Measurements from ENCODE around the gene SNRPA.
A peak's percentile ranks its signal among the peaks of the same experiment; 100 is the strongest.

Gene SNRPA

DNA sequence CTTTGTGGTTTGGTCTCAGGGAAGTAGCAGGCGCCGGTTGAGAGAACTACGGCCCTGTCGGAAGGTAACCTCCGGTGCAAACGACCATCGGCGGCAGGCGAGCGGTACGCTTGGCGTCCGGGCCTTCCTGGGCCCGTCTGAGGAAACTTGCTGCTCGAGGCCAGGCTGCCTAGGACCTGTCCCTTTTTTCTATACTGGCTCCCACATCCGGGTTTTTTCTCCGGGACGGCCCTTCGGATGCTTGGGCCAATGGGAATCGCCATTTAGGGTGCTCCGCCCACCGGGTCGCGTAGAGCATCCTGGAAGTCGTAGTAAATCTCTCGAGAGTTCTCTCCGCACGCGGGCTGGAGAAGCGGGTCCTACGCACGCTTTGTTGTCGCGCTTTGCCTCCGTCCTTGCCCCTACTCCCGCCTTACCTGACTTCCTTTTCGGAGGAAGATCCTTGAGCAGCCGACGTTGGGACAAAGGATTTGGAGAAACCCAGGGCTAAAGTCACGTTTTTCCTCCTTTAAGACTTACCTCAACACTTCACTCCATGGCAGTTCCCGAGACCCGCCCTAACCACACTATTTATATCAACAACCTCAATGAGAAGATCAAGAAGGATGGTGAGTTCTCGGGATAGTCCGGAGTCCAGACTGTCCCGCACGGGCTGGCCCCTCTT, at the start of gene SNRPA:
Gene SNRPA (plus strand): TSS at position 330 of the 664 bp plus-strand sequence. CDS start 206 bp downstream, at position 536.
- DNase-seq (ENCODE audit: low read depth): peak; percentile 91

DNA sequence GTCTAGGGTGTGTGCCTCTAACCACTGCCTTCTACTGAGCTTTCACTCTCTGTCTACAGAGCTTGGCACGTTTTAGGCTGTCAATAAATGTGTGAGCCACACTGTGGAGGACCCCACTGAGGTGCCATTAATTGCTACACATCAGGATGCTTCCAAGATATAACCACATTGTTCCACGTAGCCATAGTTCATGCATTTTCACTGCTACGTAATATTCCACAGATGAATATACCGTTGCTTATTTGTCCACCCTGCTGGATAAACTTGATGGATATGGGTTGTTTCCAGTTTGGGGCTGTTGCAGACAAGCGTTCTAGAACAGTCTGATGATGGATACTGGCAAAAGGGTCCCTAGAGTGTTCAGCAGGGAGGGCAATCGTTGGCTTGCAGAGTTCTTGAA, 49.2 kb upstream of the SNRPA start:
- no peak for DNase-seq (ENCODE audit: low read depth)

DNA sequence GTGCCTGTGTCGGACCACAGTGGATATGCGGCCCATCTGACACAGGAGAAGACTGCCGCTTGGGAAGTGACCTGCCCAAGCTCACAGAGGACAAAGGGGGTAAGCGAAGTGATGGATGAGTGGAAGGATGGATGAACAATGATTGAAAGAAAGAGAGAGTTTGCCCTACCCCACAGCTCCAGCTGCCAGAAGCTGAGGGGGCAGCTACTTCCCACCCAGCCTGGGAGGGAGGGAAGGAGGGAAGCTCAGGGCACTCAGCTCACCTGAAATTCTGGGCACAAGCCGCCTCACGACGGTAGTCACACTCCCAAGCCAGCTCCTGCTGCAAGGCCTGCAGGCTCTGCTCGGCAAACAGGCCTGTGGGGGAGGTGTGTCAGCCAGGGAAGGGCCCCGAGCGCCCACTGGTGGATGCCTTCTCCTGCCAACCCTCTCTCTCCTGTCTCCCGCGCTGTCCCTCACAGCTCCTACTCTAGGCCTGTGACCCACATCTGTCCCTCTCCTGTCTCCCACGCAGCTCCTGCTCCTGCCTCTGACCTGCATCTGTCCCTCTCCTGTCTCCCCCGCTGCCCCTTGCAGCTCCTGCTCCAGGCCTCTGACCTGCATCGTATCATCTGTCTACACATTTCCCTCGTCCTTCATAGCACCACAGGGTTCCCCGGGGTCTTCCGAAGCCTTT, 48.5 kb upstream of the SNRPA start:
- DNase-seq (ENCODE audit: low read depth): no peak

DNA sequence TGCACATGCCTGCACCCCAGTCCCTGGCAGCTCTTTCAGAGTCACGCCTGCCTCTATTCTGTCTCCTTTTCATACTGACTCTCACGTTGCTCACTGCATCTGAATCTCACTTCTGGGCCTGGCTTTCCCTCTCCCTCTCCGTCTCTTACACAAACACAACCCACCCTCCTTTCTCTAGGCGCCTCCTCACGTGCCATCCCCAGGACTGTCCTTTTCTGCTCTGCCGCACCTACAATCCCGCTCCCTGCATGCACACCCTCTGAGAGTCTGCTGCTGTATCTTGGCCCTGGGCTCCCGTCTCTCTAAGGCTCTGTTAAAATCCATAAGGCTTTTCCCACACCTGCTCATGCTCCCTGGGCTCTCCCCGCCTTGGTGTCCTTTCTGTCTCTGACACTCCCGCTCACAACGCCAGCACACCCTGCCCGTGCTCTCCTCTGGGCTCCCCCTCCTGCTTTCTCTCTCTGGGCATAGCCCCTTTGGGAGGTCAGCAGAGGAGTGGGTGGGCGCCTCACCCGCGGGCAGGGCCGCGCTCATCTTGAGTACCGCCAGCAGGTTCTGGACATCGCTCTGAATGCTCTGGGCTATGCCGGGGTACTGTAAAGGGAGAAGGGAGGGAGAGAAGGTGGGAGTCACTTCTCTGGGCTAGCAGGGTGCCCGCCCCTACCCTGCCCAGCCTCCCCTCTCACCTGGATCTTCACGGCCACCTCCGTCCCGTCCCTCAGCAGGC, 47.8 kb upstream of the SNRPA start:
- DNase-seq (ENCODE audit: low read depth): no peak

DNA sequence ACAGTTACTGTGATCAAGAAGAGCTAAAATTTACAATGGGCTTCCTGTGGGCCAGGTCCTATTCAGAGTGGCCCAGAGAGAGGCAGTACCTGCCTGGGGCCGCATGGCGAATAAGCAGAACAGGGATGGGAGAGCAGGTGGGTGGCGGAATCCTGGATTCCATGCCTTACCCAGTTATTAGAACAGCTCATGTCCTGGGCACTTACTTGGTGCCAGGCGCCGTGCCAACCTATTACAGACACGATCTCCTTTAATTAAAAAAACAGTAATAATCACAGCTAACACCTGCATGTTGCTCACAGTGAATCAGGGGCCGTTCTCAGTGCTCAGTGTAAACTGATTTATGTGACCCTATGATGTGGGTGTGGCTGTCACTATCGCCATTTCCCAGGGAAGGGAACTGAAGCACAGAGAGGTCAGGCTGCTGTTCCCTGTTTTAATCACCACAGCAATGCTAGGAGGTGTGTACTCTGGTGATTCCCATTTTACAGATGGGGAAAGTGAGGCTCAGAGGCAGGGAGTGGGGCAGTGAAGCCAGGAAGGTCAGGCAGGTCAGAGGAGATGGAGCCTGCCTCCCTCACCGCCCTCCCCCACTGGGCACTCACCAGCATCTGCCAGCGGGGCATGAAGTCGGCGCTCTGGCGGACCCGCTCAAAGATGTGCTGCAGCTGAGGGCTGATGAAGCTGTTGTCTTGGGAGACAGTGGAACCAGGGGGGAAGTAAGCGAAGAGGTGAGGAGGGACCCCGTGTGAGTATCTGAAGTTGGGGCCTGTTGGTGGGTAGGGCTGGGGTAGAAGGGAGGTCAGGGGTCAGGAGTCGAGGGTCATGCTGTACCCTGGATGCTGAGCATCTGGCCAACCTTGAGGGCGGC, 46.3 kb upstream of the SNRPA start:
- DNase-seq (ENCODE audit: low read depth): no peak

DNA sequence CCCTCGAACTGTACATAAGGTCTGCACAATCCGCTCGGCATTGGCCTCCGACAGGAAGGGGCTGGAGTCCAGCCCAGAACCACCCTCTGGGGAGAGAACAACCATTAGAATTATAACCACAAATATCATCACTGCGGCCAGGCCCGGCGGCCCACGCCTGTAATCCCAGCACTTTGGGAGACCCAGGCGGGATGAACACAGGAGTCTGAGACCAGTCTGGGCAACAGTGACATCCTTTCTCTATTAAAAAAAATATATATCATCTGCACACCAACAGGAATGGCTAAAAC, 45.7 kb upstream of the SNRPA start:
- DNase-seq (ENCODE audit: low read depth): no peak

DNA sequence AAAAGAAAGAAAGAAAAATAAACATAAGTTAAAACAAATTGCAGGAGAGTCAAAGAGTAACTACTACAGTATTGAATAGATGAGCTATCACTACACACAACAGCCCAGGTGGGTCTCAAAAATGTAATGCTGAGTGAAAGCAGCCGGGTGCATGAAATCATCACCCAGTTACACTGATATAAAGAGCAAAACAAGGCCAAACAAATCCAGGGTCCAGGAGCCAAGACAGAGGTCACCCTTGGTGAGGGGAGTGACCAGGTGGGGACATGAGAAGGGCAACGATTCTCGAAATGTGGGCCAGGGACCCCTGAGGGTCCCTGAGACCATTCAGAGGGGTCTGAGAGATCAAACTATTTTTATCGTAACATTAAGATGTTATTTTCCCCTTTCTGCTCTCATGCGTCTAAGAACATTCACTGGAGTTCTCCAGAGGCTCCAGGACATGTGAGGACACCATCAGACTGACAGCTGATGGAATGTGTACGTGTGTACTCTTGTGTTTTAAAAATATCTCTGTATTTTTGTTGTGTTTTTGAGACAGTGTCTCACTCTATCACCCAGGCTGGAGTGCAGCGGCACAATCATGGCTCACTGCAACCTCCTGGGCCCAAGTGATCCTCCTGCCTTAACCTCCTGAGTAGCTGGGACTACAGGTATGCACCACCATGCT, 44.9 kb upstream of the SNRPA start:
- DNase-seq (ENCODE audit: low read depth): no peak

DNA sequence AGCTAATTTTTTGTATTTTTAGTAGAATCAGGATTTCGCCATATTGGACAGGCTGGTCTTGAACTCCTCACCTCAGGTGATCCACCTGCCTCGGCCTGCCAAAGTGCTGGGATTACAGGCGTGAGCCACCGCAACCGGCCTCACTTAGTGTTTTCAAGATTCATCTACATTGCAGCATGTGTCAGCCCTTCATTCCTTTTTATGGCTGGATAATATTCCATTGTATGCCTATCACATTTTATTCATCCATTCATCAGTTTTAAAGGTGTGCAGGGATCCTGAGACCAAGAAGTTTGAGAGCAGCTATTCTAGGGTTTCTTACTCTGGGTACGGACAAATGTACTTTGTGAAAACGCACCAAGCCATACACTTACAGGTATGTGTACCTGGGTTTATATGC, 43.4 kb upstream of the SNRPA start:
- no peak for DNase-seq (ENCODE audit: low read depth)

DNA sequence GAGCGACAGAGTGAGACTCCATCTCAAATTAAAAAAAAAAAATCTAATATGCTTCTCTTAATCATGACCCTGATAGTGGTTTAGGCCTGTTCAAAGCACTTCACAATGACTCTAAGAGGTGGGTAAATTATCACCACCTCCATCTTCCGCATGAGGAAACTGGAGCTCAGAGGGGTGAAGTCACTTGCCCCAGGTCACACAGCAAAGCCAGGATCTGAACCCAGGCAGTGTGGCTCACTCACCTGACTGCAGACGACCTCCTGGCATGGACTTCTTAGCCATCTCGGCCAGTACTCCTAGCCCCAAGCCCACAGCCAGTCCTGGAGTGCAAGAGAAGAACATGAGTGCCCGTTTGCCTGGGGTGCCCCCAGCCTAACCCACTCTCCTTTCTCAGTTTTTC, 41.2 kb upstream of the SNRPA start:
- no peak for DNase-seq (ENCODE audit: low read depth)

DNA sequence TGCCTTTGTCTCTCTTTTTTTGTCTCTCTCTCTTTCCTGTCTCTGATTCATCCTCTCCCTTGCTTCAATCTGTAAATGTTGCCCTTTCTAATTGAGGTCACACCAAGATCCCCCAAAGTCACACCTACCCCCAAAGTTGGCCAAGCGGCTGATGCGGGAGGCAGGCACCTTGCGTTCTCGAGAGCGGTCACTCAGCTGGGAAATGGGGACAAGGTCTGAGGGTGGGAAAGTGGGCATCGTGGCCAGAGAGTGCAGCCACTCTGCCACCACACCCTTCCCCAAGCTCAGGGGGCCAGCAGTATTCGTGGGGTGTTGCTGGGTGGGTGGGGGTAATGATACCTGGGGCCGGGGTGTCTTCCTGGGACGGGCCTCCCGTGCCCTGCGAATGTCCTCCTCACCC, 37.1 kb upstream of the SNRPA start:
- no peak for DNase-seq (ENCODE audit: low read depth)

DNA sequence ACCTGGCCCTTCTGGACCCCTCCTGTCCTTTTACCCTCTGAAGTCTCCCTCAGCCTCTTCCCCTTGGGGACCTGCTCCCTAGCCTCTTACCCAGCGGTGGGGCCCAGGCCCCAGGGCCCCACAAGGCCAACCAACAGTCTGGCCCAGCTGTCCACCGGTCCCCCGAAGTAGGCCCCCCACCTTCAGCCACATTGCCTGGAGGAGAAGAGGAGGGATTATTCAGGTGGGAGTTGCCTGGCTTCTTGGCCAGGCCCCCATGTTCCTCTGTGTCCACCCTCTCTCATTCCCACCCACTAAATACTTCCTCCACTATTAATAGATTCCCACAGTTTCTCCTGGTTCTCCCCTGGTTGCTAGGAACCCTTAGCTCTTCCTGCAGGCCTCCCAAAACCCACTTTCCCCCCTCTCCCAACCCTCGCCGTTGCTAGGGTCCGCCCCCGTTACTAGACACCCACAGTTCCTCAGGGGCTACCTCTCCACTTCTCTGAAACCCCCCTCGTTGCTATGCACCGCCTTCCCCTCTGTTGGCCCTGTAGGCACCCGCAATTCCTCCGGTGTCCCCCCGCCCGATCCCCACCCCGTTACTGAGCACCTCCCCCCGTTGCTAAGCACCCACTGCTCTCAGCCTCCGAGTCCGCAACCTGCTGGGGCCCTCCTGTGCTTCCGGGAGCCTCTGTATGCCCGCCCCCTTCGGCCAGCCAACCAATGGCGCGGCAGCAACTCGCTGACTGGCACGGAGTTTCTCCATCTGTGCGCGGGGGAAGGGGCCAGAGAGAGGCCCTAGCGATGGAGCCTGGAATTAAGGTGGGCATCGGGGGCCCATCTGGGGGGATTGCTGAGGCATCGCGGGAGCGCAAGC, 36.3 kb upstream of the SNRPA start:
- DNase-seq (ENCODE audit: low read depth): peak; percentile 58

DNA sequence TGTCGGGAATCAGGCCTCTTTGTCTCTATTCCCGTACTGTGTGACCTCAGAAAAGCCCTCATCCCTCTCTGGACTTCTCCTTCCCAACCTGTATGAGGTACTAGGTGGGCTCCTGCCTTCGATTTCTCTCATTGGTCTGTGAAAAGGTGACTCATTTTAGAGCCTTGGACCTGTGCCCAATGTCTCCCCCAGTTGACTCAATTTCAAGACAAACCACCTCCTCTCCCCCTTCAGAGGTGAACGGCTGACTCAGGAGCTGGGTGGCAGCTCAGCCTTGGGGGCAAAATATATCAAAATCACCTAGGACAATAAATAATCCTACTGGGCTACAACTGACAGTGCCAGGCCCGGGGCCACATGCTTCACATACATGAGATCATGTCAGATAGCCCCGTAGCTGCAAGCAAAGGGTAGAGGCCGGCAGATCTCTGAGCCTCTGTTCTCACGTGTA, 34.9 kb upstream of the SNRPA start:
- DNase-seq (ENCODE audit: low read depth): peak; percentile 79

DNA sequence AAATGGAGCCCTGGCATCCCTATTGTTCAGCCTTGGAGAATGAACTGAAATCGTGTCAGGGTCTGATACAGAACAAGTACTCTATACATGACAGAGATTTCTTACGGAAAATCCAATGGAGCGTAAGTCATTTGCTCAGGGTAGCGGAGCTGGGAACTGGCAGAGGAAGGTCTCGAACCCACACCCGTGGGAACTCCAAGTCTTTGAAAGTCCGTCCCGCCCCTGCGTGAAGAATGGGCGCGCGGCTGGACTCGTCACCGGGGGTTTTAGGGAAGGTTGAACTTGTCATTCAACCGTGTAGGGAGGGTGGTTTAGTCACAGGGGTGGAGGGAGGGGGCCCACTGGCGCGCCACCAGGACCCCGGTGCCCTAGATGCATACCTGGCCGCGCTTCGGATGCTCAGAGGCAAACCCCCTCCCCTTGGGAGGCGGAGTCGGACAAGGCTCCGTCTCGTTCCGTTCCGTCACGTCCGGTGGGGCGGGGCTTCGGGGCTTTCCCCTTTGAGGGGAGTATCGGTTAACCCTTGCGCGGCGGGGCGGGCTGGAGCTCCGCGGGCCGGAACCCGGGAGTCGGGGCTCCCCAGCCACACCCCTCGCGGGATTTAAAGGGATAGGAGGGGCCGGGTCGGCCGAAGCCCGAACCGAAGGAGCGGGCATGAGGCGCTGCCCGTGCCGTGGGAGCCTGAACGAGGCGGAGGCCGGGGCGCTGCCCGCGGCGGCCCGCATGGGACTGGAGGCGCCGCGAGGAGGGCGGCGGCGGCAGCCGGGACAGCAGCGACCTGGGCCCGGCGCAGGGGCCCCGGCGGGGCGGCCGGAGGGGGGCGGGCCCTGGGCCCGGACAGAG, 34.3 kb upstream of the SNRPA start, which contains the start of the genes COQ8B and ITPKC:
Gene COQ8B (minus strand): TSS at position 405 of the 843 bp plus-strand sequence. CDS start 2,254 bp downstream, outside the sequence.
Gene ITPKC (plus strand): TSS at position 631 of the 843 bp plus-strand sequence. CDS start 24 bp downstream, at position 655.
- peak; percentile 77 for DNase-seq (ENCODE audit: low read depth)

DNA sequence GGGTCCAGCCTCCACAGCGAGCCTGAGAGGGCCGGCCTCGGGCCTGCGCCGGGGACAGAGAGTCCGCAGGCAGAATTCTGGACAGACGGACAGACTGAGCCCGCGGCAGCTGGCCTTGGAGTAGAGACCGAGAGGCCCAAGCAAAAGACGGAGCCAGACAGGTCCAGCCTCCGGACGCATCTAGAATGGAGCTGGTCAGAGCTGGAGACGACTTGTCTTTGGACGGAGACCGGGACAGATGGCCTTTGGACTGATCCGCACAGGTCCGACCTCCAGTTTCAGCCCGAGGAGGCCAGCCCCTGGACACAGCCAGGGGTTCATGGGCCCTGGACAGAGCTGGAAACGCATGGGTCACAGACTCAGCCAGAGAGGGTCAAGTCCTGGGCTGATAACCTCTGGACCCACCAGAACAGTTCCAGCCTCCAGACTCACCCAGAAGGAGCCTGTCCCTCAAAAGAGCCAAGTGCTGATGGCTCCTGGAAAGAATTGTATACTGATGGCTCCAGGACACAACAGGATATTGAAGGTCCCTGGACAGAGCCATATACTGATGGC, 33.6 kb upstream of the SNRPA start:
- no peak for DNase-seq (ENCODE audit: low read depth)

DNA sequence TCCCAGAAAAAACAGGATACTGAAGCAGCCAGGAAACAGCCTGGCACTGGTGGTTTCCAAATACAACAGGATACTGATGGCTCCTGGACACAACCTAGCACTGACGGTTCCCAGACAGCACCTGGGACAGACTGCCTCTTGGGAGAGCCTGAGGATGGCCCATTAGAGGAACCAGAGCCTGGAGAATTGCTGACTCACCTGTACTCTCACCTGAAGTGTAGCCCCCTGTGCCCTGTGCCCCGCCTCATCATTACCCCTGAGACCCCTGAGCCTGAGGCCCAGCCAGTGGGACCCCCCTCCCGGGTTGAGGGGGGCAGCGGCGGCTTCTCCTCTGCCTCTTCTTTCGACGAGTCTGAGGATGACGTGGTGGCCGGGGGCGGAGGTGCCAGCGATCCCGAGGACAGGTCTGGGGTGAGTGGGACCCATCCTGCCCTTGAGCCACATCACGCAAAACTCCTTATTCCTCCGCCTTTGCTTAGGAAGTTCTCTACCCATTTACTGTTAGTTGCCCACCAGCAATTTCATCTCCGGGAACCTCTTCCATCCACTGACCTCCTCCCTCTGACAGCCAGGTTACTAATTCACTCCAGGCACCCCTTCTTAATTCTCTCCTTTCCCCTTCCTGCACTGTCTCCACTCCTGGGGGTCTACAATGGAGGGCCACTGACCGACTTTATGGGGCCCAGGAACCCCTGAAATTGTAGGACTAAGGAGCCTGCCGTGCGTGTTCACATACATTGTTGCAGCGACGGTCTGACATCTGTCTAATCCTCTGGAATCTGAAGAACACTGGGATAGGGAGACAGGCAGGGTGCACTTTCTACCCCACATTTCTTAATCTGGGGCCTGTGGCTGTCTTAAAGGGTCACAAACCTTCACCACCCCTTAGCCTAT, 32.9 kb upstream of the SNRPA start:
- DNase-seq (ENCODE audit: low read depth): no peak

DNA sequence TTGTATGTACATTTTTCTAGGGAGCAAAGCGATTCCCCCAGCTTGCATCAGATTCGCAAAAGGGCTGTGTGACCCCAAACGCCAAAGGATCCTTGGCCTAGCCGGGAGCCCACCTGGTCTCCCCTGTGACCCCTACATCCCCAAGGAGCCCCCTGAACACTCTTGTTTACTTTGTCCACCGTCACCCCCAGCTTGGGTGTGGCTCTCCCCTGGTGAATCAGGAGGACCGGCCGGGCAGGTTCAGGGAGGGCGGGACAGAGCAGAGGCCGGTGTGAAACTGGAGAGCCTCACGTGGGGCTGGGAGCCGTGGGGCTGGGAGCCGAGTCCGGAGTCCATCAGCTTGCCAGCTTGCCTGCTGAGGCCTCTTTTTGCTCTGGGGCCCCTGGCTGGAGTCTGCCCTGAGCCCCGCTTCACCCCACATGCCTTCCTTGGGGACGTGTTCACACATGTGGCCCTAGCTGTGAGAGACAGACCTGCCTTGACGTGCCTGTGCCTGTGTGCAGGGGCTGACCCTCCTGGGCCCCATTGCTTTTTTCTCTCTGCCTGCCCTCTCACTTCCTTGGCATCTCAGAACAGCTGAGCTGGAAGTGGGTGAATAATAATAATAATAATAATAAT, 32.1 kb upstream of the SNRPA start:
- no peak for DNase-seq (ENCODE audit: low read depth)

DNA sequence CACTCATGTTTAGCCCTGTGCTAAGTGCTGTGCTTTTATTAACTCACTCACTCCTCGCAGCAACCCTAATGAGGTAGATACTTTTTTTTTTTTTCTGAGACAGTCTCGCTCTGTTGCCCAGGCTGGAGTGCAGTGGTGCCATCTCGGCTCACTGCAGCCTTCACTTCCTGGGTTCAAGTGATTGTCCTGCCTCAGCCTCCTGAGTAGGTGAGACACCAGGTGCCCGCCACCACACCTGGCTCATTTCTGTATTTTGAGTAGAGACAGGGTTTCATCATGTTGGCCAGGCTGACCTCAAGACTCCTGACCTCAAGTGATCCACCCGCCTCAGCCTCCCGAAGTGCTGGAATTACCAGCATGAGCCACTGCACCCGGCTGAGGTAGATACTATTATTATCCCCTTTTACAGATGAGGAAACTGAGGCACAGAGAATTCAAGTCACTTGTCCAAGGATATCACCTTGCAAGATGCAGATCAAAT, 31.5 kb upstream of the SNRPA start:
- no peak for DNase-seq (ENCODE audit: low read depth)

DNA sequence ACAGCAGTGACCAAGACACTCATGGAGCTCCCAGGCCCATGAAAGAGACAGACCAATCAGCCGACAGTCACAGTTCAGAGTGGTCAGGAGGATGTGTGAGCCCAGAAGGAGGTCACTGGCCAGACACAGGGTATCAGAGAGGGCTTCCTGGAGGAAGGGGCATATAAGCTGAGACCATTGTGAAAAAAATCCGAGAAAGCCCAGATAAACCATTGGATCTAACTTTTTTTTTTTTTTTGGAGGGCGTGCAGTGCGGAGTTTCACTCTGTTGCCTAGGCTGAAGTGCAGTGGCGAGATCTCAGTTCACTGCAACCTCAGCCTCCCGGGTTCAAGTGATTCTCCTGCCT, 29.9 kb upstream of the SNRPA start:
- no peak for DNase-seq (ENCODE audit: low read depth)

All from non-pigmented ciliary epithelial cell (primary cell).